Testis (tissue), 2 donors: ENCODE results near the gene RPL22.

Source experiments
- POLR2A ChIP-seq: fragments of 450-650 bp; IDR thresholded peaks from one replicate; pipeline ENCODE4 v1.6.1; 2017; ENCODE audit warnings: antibody characterized with exemption, mild to moderate bottlenecking, moderate library complexity
- TF ChIP-seq, protein P1 (sequence below), 3 experiments: fragments of 450-650 bp in 2 of 3; fragments of 200-600 bp in 1 of 3; sonication (generic) in 1 of 3; IDR thresholded peaks; one replicate each; pipeline ENCODE4 v1.5.1; 2016 to 2019; ENCODE audit warnings: antibody characterized with exemption in 3 of 3, mild to moderate bottlenecking in 2 of 3, moderate library complexity in 1 of 3

DNA sequence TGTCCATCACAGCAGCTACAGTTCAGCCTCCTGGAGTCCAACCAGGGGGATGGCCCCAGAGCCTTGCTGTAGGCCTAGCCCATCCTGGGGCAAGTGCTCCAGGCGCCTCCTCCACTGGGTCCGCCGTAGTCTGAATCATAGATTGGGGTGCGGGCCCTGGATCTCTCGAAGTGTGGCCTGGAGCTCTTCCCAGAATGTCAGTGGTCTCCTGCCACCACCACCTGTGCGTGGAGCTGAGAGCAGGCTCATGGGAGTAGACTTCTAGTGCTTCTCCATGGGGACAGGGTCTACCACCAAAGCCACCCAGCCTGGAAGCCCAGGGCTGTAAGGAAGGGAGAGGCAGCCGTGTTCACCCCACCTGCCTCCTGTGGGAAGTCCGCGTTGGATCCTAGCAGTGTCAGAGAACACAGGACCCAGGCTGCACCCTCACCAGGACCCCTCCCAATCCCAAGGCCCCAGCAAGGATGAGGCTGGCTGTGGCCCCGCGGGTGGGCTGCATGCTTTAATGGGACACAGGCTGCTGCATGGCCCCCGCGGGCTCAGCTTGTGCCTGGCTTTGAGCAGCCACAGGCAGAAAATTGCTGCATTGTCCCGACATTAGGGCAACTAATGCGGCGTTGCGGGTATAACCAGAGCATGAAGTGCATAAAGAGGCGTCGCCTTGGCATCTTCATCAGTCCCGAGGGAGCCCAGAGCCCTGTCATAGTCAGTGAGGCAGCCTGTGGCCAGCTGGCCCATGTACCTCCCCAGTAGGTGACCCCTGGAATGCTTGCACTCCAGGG lies 43.8 kb upstream of the RPL22 start:
- TF ChIP-seq, protein P1, sequence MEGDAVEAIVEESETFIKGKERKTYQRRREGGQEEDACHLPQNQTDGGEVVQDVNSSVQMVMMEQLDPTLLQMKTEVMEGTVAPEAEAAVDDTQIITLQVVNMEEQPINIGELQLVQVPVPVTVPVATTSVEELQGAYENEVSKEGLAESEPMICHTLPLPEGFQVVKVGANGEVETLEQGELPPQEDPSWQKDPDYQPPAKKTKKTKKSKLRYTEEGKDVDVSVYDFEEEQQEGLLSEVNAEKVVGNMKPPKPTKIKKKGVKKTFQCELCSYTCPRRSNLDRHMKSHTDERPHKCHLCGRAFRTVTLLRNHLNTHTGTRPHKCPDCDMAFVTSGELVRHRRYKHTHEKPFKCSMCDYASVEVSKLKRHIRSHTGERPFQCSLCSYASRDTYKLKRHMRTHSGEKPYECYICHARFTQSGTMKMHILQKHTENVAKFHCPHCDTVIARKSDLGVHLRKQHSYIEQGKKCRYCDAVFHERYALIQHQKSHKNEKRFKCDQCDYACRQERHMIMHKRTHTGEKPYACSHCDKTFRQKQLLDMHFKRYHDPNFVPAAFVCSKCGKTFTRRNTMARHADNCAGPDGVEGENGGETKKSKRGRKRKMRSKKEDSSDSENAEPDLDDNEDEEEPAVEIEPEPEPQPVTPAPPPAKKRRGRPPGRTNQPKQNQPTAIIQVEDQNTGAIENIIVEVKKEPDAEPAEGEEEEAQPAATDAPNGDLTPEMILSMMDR (IDR thresholded peaks at IDR 0.05), result no peak
- TF ChIP-seq POLR2A, result no peak
